Measurements from ENCODE around the gene GRK5. TPM values are rescaled to one million over a fixed set of nuclear protein-coding genes. Genes with fewer than 3 reads are reported as not detected.

The GRK5 gene
- total and polyA plus RNA-seq, 9 of the 15 experiments (the other 6 are each of a cell fraction or from before 2014, with no cell fraction given), result 0.46 to 0.83 (median 0.67) TPM; not detected in 2

- WGBS (ENCODE audit: insufficient coverage, low coverage, missing lambda C conversion rate), result 41% methylated on average over 5 of the region's 7 CpGs
- Histone ChIP-seq H3K36me3 (ENCODE audit: control insufficient read depth, insufficient read depth, low read length) (no peaks in the 10 kb centered on the region), H3K9me3 (replicated peaks; ENCODE audit: control insufficient read depth, insufficient read depth, low read depth, low read length) (no peaks in the 10 kb centered on the region), H3K27me3 (ENCODE audit: control insufficient read depth in 2 of 2, insufficient read depth in 2 of 2, low read length in 2 of 2) (peaks cover 0 to 16% of the 10 kb centered on the region in 2 experiments; a peak in 2 of 5 replicates), H3K79me2 (ENCODE audit: control insufficient read depth, insufficient read depth, low read length) (no peaks in the 10 kb centered on the region), H3K9ac (ENCODE audit: insufficient read depth in 1 of 2, low read depth in 2 of 2, low read length in 2 of 2) (no peak overlapping the region), H2AFZ (ENCODE audit: low read depth, low read length) (no peak overlapping the region), H4K20me1 (replicated peaks; ENCODE audit: control insufficient read depth, insufficient read depth, low read length) (no peaks in the 10 kb centered on the region), H3K4me3 (no peak overlapping the region), H3K4me2 (ENCODE audit: insufficient read depth, low read length) (no peak overlapping the region), H3K9me1 (ENCODE audit: control insufficient read depth, insufficient read depth, low read length) (no peaks in the 10 kb centered on the region), H3K27ac (ENCODE audit: extremely low read depth, low read depth, low read length) (no peak overlapping the region), H3K4me1 (replicated peaks in 1 of 2; ENCODE audit: control insufficient read depth in 2 of 2, insufficient read depth in 2 of 2, low read length in 2 of 2) (peaks cover 0 to 4% of the 10 kb centered on the region in 2 experiments; a peak in 2 of 5 replicates)
- BruUV-seq (replicated peaks), result no TSS peak
- no peak for DNase-seq (ENCODE audit: extremely low read depth in 1 of 4, low spot score in 3 of 4)
- no peak for TF ChIP-seq SRSF9 (IDR thresholded peaks at IDR 0.05; ENCODE audit: borderline replicate concordance, low read depth, low read length)
- no peak for TF ChIP-seq MTF1 (CRISPR knock-in tag; IDR thresholded peaks at IDR 0.05; ENCODE audit: borderline replicate concordance)
- TF ChIP-seq KAT2B (IDR thresholded peaks at IDR 0.05; ENCODE audit: low read depth, low read length), result no peak
- TF ChIP-seq, protein P1, sequence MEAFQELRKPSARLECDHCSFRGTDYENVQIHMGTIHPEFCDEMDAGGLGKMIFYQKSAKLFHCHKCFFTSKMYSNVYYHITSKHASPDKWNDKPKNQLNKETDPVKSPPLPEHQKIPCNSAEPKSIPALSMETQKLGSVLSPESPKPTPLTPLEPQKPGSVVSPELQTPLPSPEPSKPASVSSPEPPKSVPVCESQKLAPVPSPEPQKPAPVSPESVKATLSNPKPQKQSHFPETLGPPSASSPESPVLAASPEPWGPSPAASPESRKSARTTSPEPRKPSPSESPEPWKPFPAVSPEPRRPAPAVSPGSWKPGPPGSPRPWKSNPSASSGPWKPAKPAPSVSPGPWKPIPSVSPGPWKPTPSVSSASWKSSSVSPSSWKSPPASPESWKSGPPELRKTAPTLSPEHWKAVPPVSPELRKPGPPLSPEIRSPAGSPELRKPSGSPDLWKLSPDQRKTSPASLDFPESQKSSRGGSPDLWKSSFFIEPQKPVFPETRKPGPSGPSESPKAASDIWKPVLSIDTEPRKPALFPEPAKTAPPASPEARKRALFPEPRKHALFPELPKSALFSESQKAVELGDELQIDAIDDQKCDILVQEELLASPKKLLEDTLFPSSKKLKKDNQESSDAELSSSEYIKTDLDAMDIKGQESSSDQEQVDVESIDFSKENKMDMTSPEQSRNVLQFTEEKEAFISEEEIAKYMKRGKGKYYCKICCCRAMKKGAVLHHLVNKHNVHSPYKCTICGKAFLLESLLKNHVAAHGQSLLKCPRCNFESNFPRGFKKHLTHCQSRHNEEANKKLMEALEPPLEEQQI (IDR thresholded peaks at IDR 0.05), result no peak
- TF ChIP-seq ZNF717 (CRISPR knock-in tag; IDR thresholded peaks at IDR 0.05), result no peak
- TF ChIP-seq, protein P2, sequence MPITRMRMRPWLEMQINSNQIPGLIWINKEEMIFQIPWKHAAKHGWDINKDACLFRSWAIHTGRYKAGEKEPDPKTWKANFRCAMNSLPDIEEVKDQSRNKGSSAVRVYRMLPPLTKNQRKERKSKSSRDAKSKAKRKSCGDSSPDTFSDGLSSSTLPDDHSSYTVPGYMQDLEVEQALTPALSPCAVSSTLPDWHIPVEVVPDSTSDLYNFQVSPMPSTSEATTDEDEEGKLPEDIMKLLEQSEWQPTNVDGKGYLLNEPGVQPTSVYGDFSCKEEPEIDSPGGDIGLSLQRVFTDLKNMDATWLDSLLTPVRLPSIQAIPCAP (CRISPR knock-in tag; IDR thresholded peaks at IDR 0.05; ENCODE audit: borderline replicate concordance), result no peak
- TF ChIP-seq ZZZ3 (IDR thresholded peaks at IDR 0.05), result no peak
- TF ChIP-seq SNIP1 (IDR thresholded peaks at IDR 0.05; ENCODE audit: low read depth), result no peak
- no peak for TF ChIP-seq HDAC8 (tag; IDR thresholded peaks at IDR 0.05)
- no peak for TF ChIP-seq HEY1 (CRISPR knock-in tag; IDR thresholded peaks at IDR 0.05; ENCODE audit: borderline replicate concordance)
- no peak for TF ChIP-seq ARID2 (IDR thresholded peaks at IDR 0.05)
- TF ChIP-seq, protein P3, sequence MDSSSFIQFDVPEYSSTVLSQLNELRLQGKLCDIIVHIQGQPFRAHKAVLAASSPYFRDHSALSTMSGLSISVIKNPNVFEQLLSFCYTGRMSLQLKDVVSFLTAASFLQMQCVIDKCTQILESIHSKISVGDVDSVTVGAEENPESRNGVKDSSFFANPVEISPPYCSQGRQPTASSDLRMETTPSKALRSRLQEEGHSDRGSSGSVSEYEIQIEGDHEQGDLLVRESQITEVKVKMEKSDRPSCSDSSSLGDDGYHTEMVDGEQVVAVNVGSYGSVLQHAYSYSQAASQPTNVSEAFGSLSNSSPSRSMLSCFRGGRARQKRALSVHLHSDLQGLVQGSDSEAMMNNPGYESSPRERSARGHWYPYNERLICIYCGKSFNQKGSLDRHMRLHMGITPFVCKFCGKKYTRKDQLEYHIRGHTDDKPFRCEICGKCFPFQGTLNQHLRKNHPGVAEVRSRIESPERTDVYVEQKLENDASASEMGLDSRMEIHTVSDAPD (CRISPR knock-in tag; IDR thresholded peaks at IDR 0.05), result no peak
- no peak for TF ChIP-seq ZNF583 (CRISPR knock-in tag; IDR thresholded peaks at IDR 0.05)
- TF ChIP-seq, protein P4, sequence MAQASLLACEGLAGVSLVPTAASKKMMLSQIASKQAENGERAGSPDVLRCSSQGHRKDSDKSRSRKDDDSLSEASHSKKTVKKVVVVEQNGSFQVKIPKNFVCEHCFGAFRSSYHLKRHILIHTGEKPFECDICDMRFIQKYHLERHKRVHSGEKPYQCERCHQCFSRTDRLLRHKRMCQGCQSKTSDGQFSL (CRISPR knock-in tag; IDR thresholded peaks at IDR 0.05), result no peak
- TF ChIP-seq, protein P4 (tag; IDR thresholded peaks at IDR 0.05), result no peak
- intact Hi-C loops (cut with micrococcal nuclease), result no loop called here
- CTCF ChIA-PET (ENCODE audit: low intra/inter-chr PET ratio), result no interaction called here
- in situ Hi-C loops (cut with MboI), result no loop called here
- ATAC-seq, result no peak
- no peak for FAIRE-seq
- POLR2A ChIA-PET, result interaction anchor here (0.6 kb wide), 1 partner anchor 94 kb away, joined by 4 read pairs; no protein-coding TSS in a partner anchor
Observed at GRCh38 chr10:119288574-119289001, 81.2 kb downstream of the GRK5 start.

Data from K562 (cell line).